GM12878 (cell line): ENCODE data around the gene DTD2. TPM values are rescaled to one million over a fixed set of nuclear protein-coding genes. Genes with fewer than 3 reads are reported as not detected.

Experiments used
- ATAC-seq: fragments of 200-7000 bp; cut with Tn5 transposase; 3 replicates; pipeline ENCODE4 v1.9.1; 2020; ENCODE audit warnings: mild to moderate bottlenecking, moderate library complexity
- BruUV-seq: library from RNA; stranded (reverse); fragments of 400-500 nt; replicated peaks from 2 replicates; lab custom pipeline; 2021; lab: Mats Ljungman, UMichigan
- CTCF ChIA-PET: fragments of 300-600 bp; sonication (Branson Sonifier 250); formaldehyde crosslinking; extraction: SDS; loops from one replicate; lab custom pipeline; 2021; ENCODE audit warnings: inconsistent platforms; lab: Yijun Ruan, JAX
- POLR2A ChIA-PET: fragments of 350-600 bp; formaldehyde crosslinking; extraction: SDS; loops from one replicate; lab custom pipeline; 2021; ENCODE audit warnings: inconsistent platforms; lab: Charles Lee
- RAD21 ChIA-PET: fragments of 300-600 bp; sonication (Branson Sonifier 250); formaldehyde crosslinking; loops from one replicate; lab custom pipeline; 2023; ENCODE audit warnings: antibody characterized with exemption; ENCODE audit not compliant: unreplicated experiment; lab: Charles Lee
- SMC1A ChIA-PET: fragments of 300-600 bp; sonication (Branson Sonifier 250); formaldehyde crosslinking; loops from one replicate; lab custom pipeline; 2023; ENCODE audit not compliant: unreplicated experiment, uncharacterized antibody; lab: Charles Lee
- DNase-seq: peaks from one replicate; pipeline ENCODE4 v3.0.0-alpha.2; 2011; ENCODE audit warnings: low read depth, low spot score
- FAIRE-seq: peaks from 3 replicates; lab custom pipeline; 2011; peaks lifted over from hg19 to GRCh38; lab: Jason Lieb, UNC
- H2AFZ ChIP-seq: 2 replicates; pipeline ENCODE4 v1.6.0; 2011; ENCODE audit warnings: low read depth, low read length, control low read depth; ENCODE audit not compliant: control insufficient read depth
- H3K27ac ChIP-seq: 2 replicates; pipeline ENCODE4 v1.5.1; 2011; ENCODE audit warnings: control low read depth; ENCODE audit not compliant: control insufficient read depth, insufficient read depth
- H3K27me3 ChIP-seq, 2 experiments: replicated peaks in 1 of 2; 2 replicates each; pipeline versions ENCODE4 v1.6.0 to v1.6.1; 2011; ENCODE audit warnings: low read length in 1 of 2; ENCODE audit not compliant: control insufficient read depth in 2 of 2, insufficient read depth in 2 of 2
- H3K36me3 ChIP-seq, 2 experiments: 2 replicates each; pipeline ENCODE4 v1.5.1; 2011; ENCODE audit warnings: low read length in 1 of 2; ENCODE audit not compliant: control insufficient read depth in 2 of 2, insufficient read depth in 2 of 2
- H3K4me1 ChIP-seq: 2 replicates; pipeline ENCODE4 v1.6.1; 2011; ENCODE audit warnings: mild to moderate bottlenecking, low read length, moderate library complexity, mixed read lengths; ENCODE audit not compliant: control insufficient read depth, insufficient read depth
- H3K4me2 ChIP-seq: 2 replicates; pipeline ENCODE4 v1.6.0; 2011; ENCODE audit warnings: control low read depth; ENCODE audit not compliant: control insufficient read depth, insufficient read depth
- H3K4me3 ChIP-seq: fragments of 200-600 bp; sonication (generic); 2 replicates; pipeline ENCODE4 v1.5.1; 2016
- H3K79me2 ChIP-seq: 2 replicates; pipeline ENCODE4 v1.6.0; 2011; ENCODE audit warnings: low read length; ENCODE audit not compliant: control insufficient read depth, insufficient read depth
- H3K9ac ChIP-seq: 2 replicates; pipeline ENCODE4 v1.8.0; 2011; ENCODE audit warnings: low read length, control low read depth, mixed read lengths; ENCODE audit not compliant: control insufficient read depth, insufficient read depth
- H3K9me3 ChIP-seq: replicated peaks from 3 replicates; pipeline ENCODE4 v1.5.1; 2011; ENCODE audit warnings: mild to moderate bottlenecking, low read length; ENCODE audit not compliant: control insufficient read depth, insufficient read depth
- H4K20me1 ChIP-seq: 2 replicates; pipeline ENCODE4 v1.6.0; 2011; ENCODE audit not compliant: control insufficient read depth, insufficient read depth
- KAT2A ChIP-seq: conservative IDR thresholded peaks from 2 replicates; pipeline ENCODE4 v1.6.1; 2011; ENCODE audit warnings: low read depth, low read length; ENCODE audit not compliant: control insufficient read depth
- NFYB ChIP-seq: IDR thresholded peaks from 2 replicates; pipeline ENCODE4 v1.6.1; 2011; ENCODE audit warnings: low read depth, mild to moderate bottlenecking, low read length, improper control_type of control experiment, moderate library complexity; ENCODE audit not compliant: insufficient read depth
- RELB ChIP-seq: fragments of 450-650 bp; IDR thresholded peaks from 2 replicates; pipeline ENCODE4 v1.6.1; 2017; ENCODE audit warnings: low read depth, mild to moderate bottlenecking, moderate library complexity
- SREBF1 ChIP-seq: IDR thresholded peaks from 2 replicates; pipeline ENCODE4 v1.6.1; 2012; ENCODE audit warnings: mild to moderate bottlenecking, low read length
- ZZZ3 ChIP-seq: IDR thresholded peaks from 2 replicates; pipeline ENCODE4 v1.6.1; 2011; ENCODE audit warnings: low read depth; ENCODE audit not compliant: control insufficient read depth, insufficient read length
- WGBS: methylation state at CpG from one replicate; pipeline ENCODE4 v1.1.6; 2016; ENCODE audit warnings: low lambda C conversion rate; ENCODE audit not compliant: insufficient replicate concordance, insufficient coverage; ENCODE audit errors: missing lambda C conversion rate; 5-methylcytosine and 5-hydroxymethylcytosine counted together
- in situ Hi-C: fragments of 300-500 bp; cut with MboI; formaldehyde crosslinking; loops from 9 replicates; pipeline ENCODE4 v1.14.3; 2018; ENCODE audit warnings: mixed read lengths
- intact Hi-C: fragments of 100-400 bp; cut with micrococcal nuclease; formaldehyde crosslinking; loops from one replicate; pipeline ENCODE4 v1.14.2; 2022; ENCODE audit not compliant: unreplicated experiment
- polyA plus RNA-seq, 11 experiments: library from polyadenylated mRNA; depleted of rRNA in 4 of 11; unstranded in 6 of 11; stranded (reverse) in 5 of 11; fragments of >200 nt; fragmentation: Nextera tagmentation in 4 of 11; fragmentation: Illumina TruSeq in 1 of 11; extraction: Ambion mirVana in 4 of 11; extraction: Trizol in 1 of 11; gene quantifications; 1 replicate in 1 of 11; 2 replicates in 10 of 11; pipeline versions ENCODE4 v1.2.1 to v1.2.3, GENCODE V29; 2011 to 2016; ENCODE audit warnings: inconsistent platforms in 2 of 11, missing spikeins in 2 of 11, low read depth in 1 of 11
- total RNA-seq, 4 experiments: library from RNA; depleted of rRNA in 3 of 4; stranded (reverse); fragments of >200 nt in 3 of 4; fragmentation: Illumina TruSeq in 1 of 4; extraction: Trizol in 1 of 4; gene quantifications; 2 replicates each; pipeline versions ENCODE4 v1.2.1 to v1.2.3, GENCODE V29; 2013 to 2021

DTD2 gene
- total and polyA plus RNA-seq, 10 of the 15 experiments (the other 5 are each of a cell fraction or from before 2014, with no cell fraction given), result 4.5 to 32.8 (median 15.9) TPM

- POLR2A ChIA-PET, result no interaction called here
- SMC1A ChIA-PET, result interaction anchor here (0.8 to 1.3 kb wide), 2 partner anchors 8 to 26 kb away, joined by 3 read pairs; no protein-coding TSS in a partner anchor
- Histone ChIP-seq H3K9ac (no peak overlapping the region), H3K79me2 (no peaks in the 10 kb centered on the region), H3K4me3 (no peak overlapping the region), H3K27ac (no peak overlapping the region)
- FAIRE-seq, result no peak
- no peak for ATAC-seq
- no peak for DNase-seq
- TF ChIP-seq KAT2A (no peak), RELB (no peak), SREBF1 (no peak)
- TF ChIP-seq, all 136 proteins: peak for 0
- BruUV-seq, result no TSS peak
- intact Hi-C loops, result no loop called here
- H3K36me3 ChIP-seq, result no peaks in the 10 kb centered on the region
- H3K27me3 ChIP-seq, result no peaks in the 10 kb centered on the region
- H4K20me1 ChIP-seq, result no peaks in the 10 kb centered on the region
- no peak overlapping the region for H2AFZ ChIP-seq
- no peaks in the 10 kb centered on the region; the same call in 2 of the 3 replicates for H3K9me3 ChIP-seq
- RAD21 ChIA-PET, result no interaction called here
- CTCF ChIA-PET, result interaction anchor here (1.0 to 1.2 kb wide), 2 partner anchors 23 to 25 kb away, joined by 3 to 4 read pairs; no protein-coding TSS in a partner anchor
- WGBS, result 92% methylated on average over 2 of the region's 2 CpGs
- no peaks in the 10 kb centered on the region for H3K4me1 ChIP-seq
- in situ Hi-C loops, result no loop called here
- no peak overlapping the region for H3K4me2 ChIP-seq
These were observed 30.6 kb downstream of the DTD2 start for GRCh38 chr14:31426663-31427062.

GRCh38 chr14:31425905-31426304, 31.4 kb downstream of the DTD2 start:
- no peak for TF ChIP-seq NFYB
- no peak for TF ChIP-seq ZZZ3
- TF ChIP-seq, all 136 proteins: peak for 0
- no peak overlapping the region for H3K4me2 ChIP-seq
- no peaks in the 10 kb centered on the region for H4K20me1 ChIP-seq
- ChIA-PET RAD21 (no interaction called here), POLR2A (interaction anchor here (0.9 kb wide), 1 partner anchor 13 kb away, joined by 3 read pairs; no protein-coding TSS in a partner anchor), CTCF (interaction anchor here (1.0 to 1.2 kb wide), 3 partner anchors 8 to 26 kb away, joined by 3 to 4 read pairs (median 4); no protein-coding TSS in a partner anchor), SMC1A (interaction anchor here (0.8 to 1.3 kb wide), 2 partner anchors 9 to 25 kb away, joined by 3 read pairs; no protein-coding TSS in a partner anchor)
- intact Hi-C loops, result no loop called here
- no peaks in the 10 kb centered on the region for H3K9me3 ChIP-seq
- no peak overlapping the region for H3K27ac ChIP-seq
- H3K27me3 ChIP-seq, result no peaks in the 10 kb centered on the region
- BruUV-seq, result no TSS peak
- DNase-seq (no peak), ATAC-seq (no peak), FAIRE-seq (no peak)
- no peak overlapping the region for H3K4me3 ChIP-seq
- no peaks in the 10 kb centered on the region for H3K4me1 ChIP-seq
- no peak overlapping the region for H2AFZ ChIP-seq
- no peaks in the 10 kb centered on the region for H3K79me2 ChIP-seq
- H3K9ac ChIP-seq, result no peak overlapping the region
- no peaks in the 10 kb centered on the region for H3K36me3 ChIP-seq
- in situ Hi-C loops, result no loop called here
